Keratinocyte (primary cell): ENCODE data around the gene PPP6C.

Experiments
- CTCF ChIP-seq, 3 experiments: IDR thresholded peaks in 1 of 3; conservative IDR thresholded peaks in 1 of 3; optimal IDR thresholded peaks in 1 of 3; 2 replicates in 2 of 3; 3 replicates in 1 of 3; pipeline versions ENCODE3 to v1.5.1; 2011; ENCODE audit warnings: low read length in 3 of 3, mild to moderate bottlenecking in 3 of 3, moderate library complexity in 2 of 3, control low read depth in 1 of 3, inconsistent platforms in 1 of 3; ENCODE audit not compliant: insufficient read depth in 2 of 3; ENCODE audit errors: extremely low read depth in 1 of 3
- EZH2 ChIP-seq: IDR thresholded peaks from one replicate; pipeline ENCODE4 v1.6.1; 2012; ENCODE audit warnings: inconsistent platforms, mild to moderate bottlenecking, low read length, moderate library complexity

- TF ChIP-seq CTCF (optimal IDR thresholded peaks at IDR 0.05 in 1 of 3, IDR thresholded peaks at IDR 0.05 in 1 of 3, conservative IDR thresholded peaks at IDR 0.05 in 1 of 3; ENCODE audit: extremely low read depth in 1 of 3, insufficient read depth in 2 of 3, low read length in 3 of 3) = no peak
- no peak for TF ChIP-seq EZH2
Measured at GRCh38 chr9:125099816-125100215, 89.8 kb downstream of the PPP6C start.
